HCT116 (cell line): ENCODE data around the gene DMXL2.

Source experiments
- EZH2 ChIP-seq: fragments of 200-600 bp; sonication (generic); IDR thresholded peaks from 2 replicates; pipeline ENCODE4 v1.6.1; 2017; ENCODE audit warnings: antibody characterized with exemption, mixed run types
- JUND ChIP-seq: IDR thresholded peaks from 2 replicates; pipeline ENCODE4 v1.6.1; 2012
- TF ChIP-seq, protein P1 (sequence below), 3 experiments: fragments of 200-600 bp in 1 of 3; sonication (generic) in 1 of 3; IDR thresholded peaks in 2 of 3; conservative IDR thresholded peaks in 1 of 3; 2 replicates each; pipeline ENCODE4 v1.5.1; 2012 to 2017; ENCODE audit warnings: low read depth in 2 of 3, low read length in 2 of 3, antibody characterized with exemption in 1 of 3, borderline replicate concordance in 1 of 3, control low read depth in 1 of 3, mild to moderate bottlenecking in 1 of 3, mixed read lengths in 1 of 3, mixed run types in 1 of 3, moderate library complexity in 1 of 3; ENCODE audit not compliant: insufficient read depth in 1 of 3

DNA sequence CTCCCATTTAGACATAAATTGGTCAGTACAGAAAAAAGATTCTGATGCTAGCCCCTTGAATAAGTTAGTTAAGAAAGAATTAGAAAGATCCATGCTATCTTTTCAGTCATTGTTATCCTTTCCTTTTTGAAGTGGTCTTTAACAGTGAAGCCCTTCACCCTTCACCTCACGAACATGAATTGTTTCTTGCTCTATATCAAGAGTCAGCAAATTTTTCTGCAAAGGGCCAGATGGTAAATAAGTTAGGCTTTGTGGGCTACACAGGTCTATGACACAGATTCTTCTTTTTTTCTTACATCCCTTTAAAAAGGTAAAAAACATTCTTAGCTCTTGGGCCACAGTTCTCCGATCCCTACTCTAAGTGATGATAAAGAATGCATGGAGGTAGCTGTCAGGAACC lies 74.9 kb downstream of the DMXL2 start:
- TF ChIP-seq EZH2 (no peak), JUND (no peak)
- TF ChIP-seq, protein P1, sequence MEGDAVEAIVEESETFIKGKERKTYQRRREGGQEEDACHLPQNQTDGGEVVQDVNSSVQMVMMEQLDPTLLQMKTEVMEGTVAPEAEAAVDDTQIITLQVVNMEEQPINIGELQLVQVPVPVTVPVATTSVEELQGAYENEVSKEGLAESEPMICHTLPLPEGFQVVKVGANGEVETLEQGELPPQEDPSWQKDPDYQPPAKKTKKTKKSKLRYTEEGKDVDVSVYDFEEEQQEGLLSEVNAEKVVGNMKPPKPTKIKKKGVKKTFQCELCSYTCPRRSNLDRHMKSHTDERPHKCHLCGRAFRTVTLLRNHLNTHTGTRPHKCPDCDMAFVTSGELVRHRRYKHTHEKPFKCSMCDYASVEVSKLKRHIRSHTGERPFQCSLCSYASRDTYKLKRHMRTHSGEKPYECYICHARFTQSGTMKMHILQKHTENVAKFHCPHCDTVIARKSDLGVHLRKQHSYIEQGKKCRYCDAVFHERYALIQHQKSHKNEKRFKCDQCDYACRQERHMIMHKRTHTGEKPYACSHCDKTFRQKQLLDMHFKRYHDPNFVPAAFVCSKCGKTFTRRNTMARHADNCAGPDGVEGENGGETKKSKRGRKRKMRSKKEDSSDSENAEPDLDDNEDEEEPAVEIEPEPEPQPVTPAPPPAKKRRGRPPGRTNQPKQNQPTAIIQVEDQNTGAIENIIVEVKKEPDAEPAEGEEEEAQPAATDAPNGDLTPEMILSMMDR (IDR thresholded peaks at IDR 0.05 in 2 of 3, conservative IDR thresholded peaks at IDR 0.05 in 1 of 3; ENCODE audit: borderline replicate concordance in 1 of 3, insufficient read depth in 1 of 3, low read depth in 2 of 3, low read length in 2 of 3) = no peak
